ENCODE measurements around the gene TGFBR3. TPM values are rescaled to one million over a fixed set of nuclear protein-coding genes. Genes with fewer than 3 reads are reported as not detected.
A peak's percentile ranks its signal among the peaks of the same experiment; 100 is the strongest.

The TGFBR3 gene
- total RNA-seq, 4 donors from 2014 or later = 16.3 to 90.0 (median 54.7) TPM

- H3K27ac ChIP-seq = no peak overlapping the region
Observed at GRCh38 chr1:91771717-91772116, 114.2 kb downstream of the TGFBR3 start.

GRCh38 chr1:91770667-91771268 is 115.2 kb downstream of the TGFBR3 start:
- Histone ChIP-seq H3K9me3 (no peaks in the 10 kb centered on the region), H3K4me3 (no peak overlapping the region), H3K27ac (no peak overlapping the region), H3K27me3 (no peaks in the 10 kb centered on the region), H3K4me1 (no peaks in the 10 kb centered on the region), H3K36me3 (no peaks in the 10 kb centered on the region)
- DNase-seq = no peak
- TF ChIP-seq CTCF (IDR thresholded peaks at IDR 0.05) (no peak), POLR2A (IDR thresholded peaks at IDR 0.05) (no peak)

More at GRCh38 chr1:91771717-91772116, 114.2 kb downstream of the TGFBR3 start:
- Histone ChIP-seq H3K27me3 (no peaks in the 10 kb centered on the region), H3K9me3 (no peaks in the 10 kb centered on the region), H3K36me3 (no peaks in the 10 kb centered on the region), H3K4me1 (no peaks in the 10 kb centered on the region), H3K4me3 (no peak overlapping the region)
- DNase-seq = no peak
- TF ChIP-seq POLR2A (IDR thresholded peaks at IDR 0.05) (no peak), CTCF (IDR thresholded peaks at IDR 0.05) (no peak)

- Histone ChIP-seq H3K27me3 (no peaks in the 10 kb centered on the region), H3K27ac (peak overlapping the region in 1 of 4 donors; percentile 35), H3K4me3 (no peak overlapping the region), H3K9me3 (no peaks in the 10 kb centered on the region), H3K4me1 (no peaks in the 10 kb centered on the region), H3K36me3 (no peaks in the 10 kb centered on the region)
- TF ChIP-seq POLR2A (IDR thresholded peaks at IDR 0.05) (no peak), CTCF (IDR thresholded peaks at IDR 0.05) (no peak)
- DNase-seq = no peak
Observed at GRCh38 chr1:91769742-91770141, 116.2 kb downstream of the TGFBR3 start.

- Histone ChIP-seq H3K27ac (peak overlapping the region in 1 of 4 donors; percentile 35), H3K27me3 (no peaks in the 10 kb centered on the region), H3K4me3 (no peak overlapping the region), H3K4me1 (no peaks in the 10 kb centered on the region), H3K36me3 (no peaks in the 10 kb centered on the region), H3K9me3 (no peaks in the 10 kb centered on the region)
- no peak for DNase-seq
- no peak for TF ChIP-seq POLR2A (IDR thresholded peaks at IDR 0.05)
- no peak for TF ChIP-seq CTCF (IDR thresholded peaks at IDR 0.05)
Observed at GRCh38 chr1:91768786-91769725, 116.9 kb downstream of the TGFBR3 start.

GRCh38 chr1:91768120-91768519 is 117.8 kb downstream of the TGFBR3 start:
- Histone ChIP-seq H3K27ac (no peak overlapping the region), H3K27me3 (no peaks in the 10 kb centered on the region), H3K36me3 (no peaks in the 10 kb centered on the region), H3K4me1 (no peaks in the 10 kb centered on the region), H3K9me3 (no peaks in the 10 kb centered on the region), H3K4me3 (no peak overlapping the region)
- no peak for DNase-seq
- no peak for TF ChIP-seq POLR2A (IDR thresholded peaks at IDR 0.05)
- no peak for TF ChIP-seq CTCF (IDR thresholded peaks at IDR 0.05)

Data from Peyer's patch (tissue), 4 donors.